DND-41 (cell line): ENCODE data around the gene SSR2.

Experiments used
- ATAC-seq: fragments of 200-7000 bp; cut with Tn5 transposase; 3 replicates; pipeline ENCODE4 v1.9.1; 2021; ENCODE audit warnings: low read depth; ENCODE audit not compliant: insufficient read depth
- DNase-seq: peaks from one replicate; pipeline ENCODE4 v3.0.0-alpha.2; 2020
- H2AFZ ChIP-seq: 2 replicates; pipeline ENCODE4 v1.6.0; 2012; ENCODE audit warnings: low read depth, low read length
- H3K27ac ChIP-seq: 2 replicates; pipeline ENCODE4 v1.5.1; 2012; ENCODE audit warnings: low read length, inconsistent platforms
- H3K27me3 ChIP-seq: fragments of 200-600 bp; sonication (generic); 2 replicates; pipeline ENCODE4 v1.6.0; 2012; ENCODE audit warnings: low read length, mild to moderate bottlenecking, inconsistent platforms; ENCODE audit not compliant: insufficient read depth, poor library complexity
- H3K36me3 ChIP-seq: 2 replicates; pipeline ENCODE4 v1.5.1; 2012; ENCODE audit warnings: low read length, inconsistent platforms; ENCODE audit not compliant: insufficient read depth
- H3K4me1 ChIP-seq: 2 replicates; pipeline ENCODE4 v1.5.1; 2012; ENCODE audit warnings: mild to moderate bottlenecking, low read length; ENCODE audit not compliant: insufficient read depth
- H3K4me2 ChIP-seq: 2 replicates; pipeline ENCODE4 v1.6.0; 2012; ENCODE audit warnings: mild to moderate bottlenecking, moderate library complexity, low read length, inconsistent platforms; ENCODE audit not compliant: insufficient read depth
- H3K4me3 ChIP-seq, 2 experiments: fragments of 200-600 bp in 1 of 2; shearing (Covaris generic) in 1 of 2; 2 replicates each; pipeline ENCODE4 v1.5.1; 2012 to 2016; ENCODE audit warnings: inconsistent platforms in 2 of 2, low read length in 2 of 2, mild to moderate bottlenecking in 2 of 2, low read depth in 1 of 2, moderate library complexity in 1 of 2
- H3K79me2 ChIP-seq: 2 replicates; pipeline ENCODE4 v1.6.0; 2012; ENCODE audit warnings: low read length, inconsistent platforms; ENCODE audit not compliant: insufficient read depth
- H3K9ac ChIP-seq: 2 replicates; pipeline ENCODE4 v1.6.0; 2012; ENCODE audit warnings: low read depth, mild to moderate bottlenecking, inconsistent platforms, low read length, moderate library complexity
- H3K9me3 ChIP-seq: 2 replicates; pipeline ENCODE4 v1.5.1; 2012; ENCODE audit warnings: low read length, moderate library complexity, mild to moderate bottlenecking, inconsistent platforms; ENCODE audit not compliant: insufficient read depth, severe bottlenecking
- H4K20me1 ChIP-seq: 2 replicates; pipeline ENCODE4 v1.6.0; 2012; ENCODE audit warnings: low read length; ENCODE audit not compliant: insufficient read depth
- EZH2 ChIP-seq: IDR thresholded peaks from 3 replicates; pipeline ENCODE4 v1.6.1; 2012; ENCODE audit warnings: borderline replicate concordance, low read depth, mild to moderate bottlenecking, moderate library complexity, low read length, inconsistent platforms; ENCODE audit not compliant: severe bottlenecking
- TF ChIP-seq, protein P1 (sequence below): IDR thresholded peaks from 2 replicates; pipeline ENCODE4 v1.5.1; 2012; ENCODE audit warnings: borderline replicate concordance, low read length, moderate library complexity, mild to moderate bottlenecking; ENCODE audit not compliant: poor library complexity, severe bottlenecking; ENCODE audit errors: extremely low read depth

The SSR2 gene

DNA sequence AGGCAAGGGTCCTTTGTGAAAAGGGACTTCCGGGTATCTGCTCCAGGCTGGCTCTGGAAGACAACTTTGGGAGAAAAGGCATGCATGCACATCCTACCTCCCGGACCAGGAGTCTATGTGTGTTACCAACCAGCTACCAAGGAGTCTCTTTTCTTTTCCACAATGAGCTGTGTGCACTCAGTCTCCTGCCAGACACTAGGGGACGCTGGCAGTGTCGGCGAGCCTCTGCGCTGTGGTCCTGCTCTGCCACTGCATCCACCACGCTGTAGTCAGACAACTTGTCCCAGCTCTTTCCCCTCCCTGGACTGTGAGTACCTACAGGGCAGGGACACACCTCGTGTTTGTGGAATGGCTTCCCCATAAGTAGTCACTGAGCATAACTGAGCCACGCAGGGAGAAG is 5.1 kb upstream of the SSR2 start:
- no peak overlapping the region for H3K4me2 ChIP-seq
- H3K9ac ChIP-seq, result no peak overlapping the region
- H2AFZ ChIP-seq, result no peak overlapping the region
- H3K9me3 ChIP-seq, result no peaks in the 10 kb centered on the region
- TF ChIP-seq, protein P1, sequence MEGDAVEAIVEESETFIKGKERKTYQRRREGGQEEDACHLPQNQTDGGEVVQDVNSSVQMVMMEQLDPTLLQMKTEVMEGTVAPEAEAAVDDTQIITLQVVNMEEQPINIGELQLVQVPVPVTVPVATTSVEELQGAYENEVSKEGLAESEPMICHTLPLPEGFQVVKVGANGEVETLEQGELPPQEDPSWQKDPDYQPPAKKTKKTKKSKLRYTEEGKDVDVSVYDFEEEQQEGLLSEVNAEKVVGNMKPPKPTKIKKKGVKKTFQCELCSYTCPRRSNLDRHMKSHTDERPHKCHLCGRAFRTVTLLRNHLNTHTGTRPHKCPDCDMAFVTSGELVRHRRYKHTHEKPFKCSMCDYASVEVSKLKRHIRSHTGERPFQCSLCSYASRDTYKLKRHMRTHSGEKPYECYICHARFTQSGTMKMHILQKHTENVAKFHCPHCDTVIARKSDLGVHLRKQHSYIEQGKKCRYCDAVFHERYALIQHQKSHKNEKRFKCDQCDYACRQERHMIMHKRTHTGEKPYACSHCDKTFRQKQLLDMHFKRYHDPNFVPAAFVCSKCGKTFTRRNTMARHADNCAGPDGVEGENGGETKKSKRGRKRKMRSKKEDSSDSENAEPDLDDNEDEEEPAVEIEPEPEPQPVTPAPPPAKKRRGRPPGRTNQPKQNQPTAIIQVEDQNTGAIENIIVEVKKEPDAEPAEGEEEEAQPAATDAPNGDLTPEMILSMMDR, result peak; percentile 29
- TF ChIP-seq EZH2, result no peak
- peaks cover 6% of the 10 kb centered on the region for H3K4me1 ChIP-seq
- no peaks in the 10 kb centered on the region for H3K79me2 ChIP-seq
- no peaks in the 10 kb centered on the region for H3K36me3 ChIP-seq
- DNase-seq (no peak), ATAC-seq (no peak)
- H3K27ac ChIP-seq, result no peak overlapping the region
- no peaks in the 10 kb centered on the region for H4K20me1 ChIP-seq
- H3K27me3 ChIP-seq, result no peaks in the 10 kb centered on the region
- H3K4me3 ChIP-seq, result no peak overlapping the region

DNA sequence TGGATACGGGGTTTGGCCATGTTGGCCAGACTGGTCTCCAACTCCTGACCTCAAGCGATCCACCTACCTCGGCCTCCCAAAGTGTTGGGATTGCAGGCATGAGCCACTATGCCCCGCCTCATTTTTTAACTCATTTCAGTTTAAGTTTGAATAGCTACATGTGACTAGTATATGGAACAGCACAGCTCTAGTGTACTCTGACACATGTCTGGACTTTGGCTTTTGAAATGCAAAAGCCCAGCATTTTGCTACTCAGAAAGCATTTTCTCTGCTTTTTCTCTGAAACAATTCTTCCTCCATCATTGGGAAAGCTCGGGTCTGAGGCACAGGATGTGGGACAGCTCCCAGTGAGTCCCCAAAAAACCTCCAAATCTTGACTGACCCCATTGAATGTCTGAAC is 4.0 kb upstream of the SSR2 start:
- no peak overlapping the region for H3K4me2 ChIP-seq
- H3K79me2 ChIP-seq, result peaks cover 10% of the 10 kb centered on the region

DNA sequence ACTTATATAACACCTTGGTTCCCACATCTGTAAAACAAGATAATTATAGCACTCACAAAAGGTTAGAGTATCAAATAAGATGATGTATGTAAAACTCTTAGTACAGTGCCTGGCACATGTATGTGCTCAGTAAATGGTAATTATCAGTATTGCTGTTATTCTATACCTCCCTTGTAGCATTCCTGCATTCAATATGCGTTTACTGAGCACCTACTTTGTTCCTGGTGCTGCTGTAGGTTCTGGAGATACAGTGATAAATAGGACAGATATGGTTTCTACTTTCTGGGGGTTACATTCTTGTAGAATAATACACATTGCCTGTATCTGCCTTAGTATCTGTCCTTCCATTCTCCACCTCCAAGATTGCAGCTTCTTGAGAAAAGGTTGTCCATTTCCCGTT is 1.2 kb upstream of the SSR2 start:
- H4K20me1 ChIP-seq, result peaks cover 5% of the 10 kb centered on the region; the same call in 1 of the 2 replicates
- H3K4me1 ChIP-seq, result peaks cover 20% of the 10 kb centered on the region
- no peak overlapping the region for H3K9ac ChIP-seq
- no peaks in the 10 kb centered on the region for H3K27me3 ChIP-seq
- H2AFZ ChIP-seq, result peak overlapping the region; percentile 19; the same call in 1 of the 2 replicates
- TF ChIP-seq, protein P1, result no peak
- H3K4me3 ChIP-seq, result no peak overlapping the region
- no peak overlapping the region for H3K4me2 ChIP-seq
- ATAC-seq (no peak), DNase-seq (no peak)
- peaks cover 27% of the 10 kb centered on the region for H3K79me2 ChIP-seq
- H3K36me3 ChIP-seq, result peaks cover 16% of the 10 kb centered on the region
- H3K9me3 ChIP-seq, result no peaks in the 10 kb centered on the region
- H3K27ac ChIP-seq, result no peak overlapping the region

More for the DNA sequence above, 4.0 kb upstream of the SSR2 start:
- Histone ChIP-seq H3K4me1 (peaks cover 11% of the 10 kb centered on the region), H2AFZ (no peak overlapping the region), H4K20me1 (no peaks in the 10 kb centered on the region), H3K9me3 (no peaks in the 10 kb centered on the region), H3K9ac (no peak overlapping the region), H3K4me3 (no peak overlapping the region), H3K36me3 (no peaks in the 10 kb centered on the region), H3K27me3 (no peaks in the 10 kb centered on the region), H3K27ac (no peak overlapping the region)
- ATAC-seq (no peak), DNase-seq (no peak)
- TF ChIP-seq EZH2, result no peak
- TF ChIP-seq, protein P1, result no peak

DNA sequence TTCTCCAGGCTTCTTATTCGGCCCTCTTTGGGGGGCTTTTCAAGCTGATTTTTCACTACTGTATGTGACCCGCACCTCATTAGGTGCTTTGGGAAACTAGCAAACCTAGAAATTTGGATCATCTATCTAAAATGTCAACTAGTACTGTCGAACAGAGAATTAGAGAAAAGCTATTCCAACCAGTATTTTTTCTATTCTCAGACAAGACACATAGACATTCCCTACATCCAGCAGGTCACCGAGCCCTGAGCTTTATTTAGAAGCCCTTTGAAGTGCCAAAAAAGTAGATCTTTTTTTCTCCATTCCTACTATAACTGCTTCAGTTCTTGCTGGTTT is 310 bp upstream of the SSR2 start:
- Histone ChIP-seq H3K27ac (peak overlapping the region; percentile 92; the same call in 1 of the 2 replicates), H4K20me1 (peaks cover 5% of the 10 kb centered on the region; the same call in 1 of the 2 replicates), H3K9me3 (no peaks in the 10 kb centered on the region), H3K36me3 (peaks cover 22% of the 10 kb centered on the region), H3K27me3 (no peaks in the 10 kb centered on the region), H2AFZ (peak overlapping the region; percentile 80), H3K9ac (peak overlapping the region; percentile 77), H3K4me2 (peak overlapping the region; percentile 95), H3K4me3 (peak overlapping the region; percentile 72 to 98), H3K79me2 (peaks cover 27% of the 10 kb centered on the region), H3K4me1 (peaks cover 20% of the 10 kb centered on the region)
- DNase-seq, result no peak
- ATAC-seq, result no peak
- TF ChIP-seq EZH2, result no peak
- TF ChIP-seq, protein P1, result no peak
